GM13976 (cell line): ENCODE results near the gene PPP2R2D.

ENCODE experiments used
- DNase-seq: peaks from one replicate; pipeline ENCODE4 v3.0.0; 2012; ENCODE audit warnings: low spot score
- CTCF ChIP-seq: IDR thresholded peaks from 2 replicates; pipeline ENCODE4 v1.5.1; 2012; ENCODE audit warnings: borderline replicate concordance, mild to moderate bottlenecking; ENCODE audit not compliant: insufficient read depth; ENCODE audit errors: extremely low read depth, missing control alignments, control extremely low read depth
- in situ Hi-C: fragments of 300-500 bp; cut with MboI; formaldehyde crosslinking; loops from one replicate; pipeline ENCODE4 v1.12.0; 2022; ENCODE audit warnings: low sequenced_read_pairs, mixed read lengths, inconsistent platforms; ENCODE audit not compliant: unreplicated experiment

PPP2R2D gene

GRCh38 chr10:131888186-131888604, 12.6 kb upstream of the PPP2R2D start:
- DNase-seq = no peak
- no peak for TF ChIP-seq CTCF
- in situ Hi-C loops = loop anchor here (5.0 to 25.0 kb wide), 3 partner anchors 134 to 1701 kb away; no protein-coding TSS in a partner anchor

GRCh38 chr10:131889755-131890154, 11.1 kb upstream of the PPP2R2D start:
- in situ Hi-C loops = loop anchor here (5.0 to 25.0 kb wide), 3 partner anchors 133 to 1702 kb away; no protein-coding TSS in a partner anchor
- TF ChIP-seq CTCF = no peak
- no peak for DNase-seq

- no peak for TF ChIP-seq CTCF
- in situ Hi-C loops = loop anchor here (25.0 kb wide), 2 partner anchors 247 to 1703 kb away; no protein-coding TSS in a partner anchor
- DNase-seq = no peak
Measured at GRCh38 chr10:131890276-131891195, 10.3 kb upstream of the PPP2R2D start.

- DNase-seq = no peak
Measured at GRCh38 chr10:131891196-131891928, 9.4 kb upstream of the PPP2R2D start.

GRCh38 chr10:131891929-131892805, 8.6 kb upstream of the PPP2R2D start:
- in situ Hi-C loops = loop anchor here (25.0 kb wide), 2 partner anchors 245 to 1705 kb away; no protein-coding TSS in a partner anchor
- no peak for TF ChIP-seq CTCF
- DNase-seq = no peak

More at GRCh38 chr10:131891196-131891928, 9.4 kb upstream of the PPP2R2D start:
- in situ Hi-C loops = loop anchor here (25.0 kb wide), 2 partner anchors 246 to 1704 kb away; no protein-coding TSS in a partner anchor
- TF ChIP-seq CTCF = no peak
